ENCODE data around the gene AKNAD1. TPM values are rescaled to one million over a fixed set of nuclear protein-coding genes. Genes with fewer than 3 reads are reported as not detected.
"Not testable (repeated sequence)": the region's sequence is repeated elsewhere in the genome, so short reads cannot be mapped to it uniquely, and the experiment has no call there.

AKNAD1 gene
- total RNA-seq, 1 experiment from 2014 or later, result not detected

DNA sequence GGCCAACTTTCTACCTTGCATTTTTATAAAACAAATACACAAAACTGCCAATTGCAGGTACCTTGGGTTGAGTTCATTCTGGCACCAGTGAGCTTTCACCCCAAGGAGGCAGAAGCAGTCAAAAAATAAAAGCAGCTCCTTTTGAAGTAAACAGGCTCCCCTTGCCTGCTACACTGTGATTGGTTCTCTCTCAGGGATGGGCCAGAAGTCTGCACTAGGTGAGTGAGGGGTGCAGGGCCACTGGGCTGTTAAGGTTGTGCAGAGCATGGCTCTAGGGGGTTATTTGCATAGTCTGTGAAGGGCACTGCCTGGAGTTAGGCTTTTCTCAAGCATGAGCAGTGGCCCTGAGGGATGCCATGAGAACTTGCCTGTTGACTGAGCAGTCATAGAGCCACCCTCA, 39.1 kb downstream of the AKNAD1 start:
- no peaks in the 10 kb centered on the region for H3K9me3 ChIP-seq
- no peaks in the 10 kb centered on the region for H3K36me3 ChIP-seq
- no peaks in the 10 kb centered on the region for H3K27me3 ChIP-seq
- no peak overlapping the region for H3K4me3 ChIP-seq
- no peak for DNase-seq

DNA sequence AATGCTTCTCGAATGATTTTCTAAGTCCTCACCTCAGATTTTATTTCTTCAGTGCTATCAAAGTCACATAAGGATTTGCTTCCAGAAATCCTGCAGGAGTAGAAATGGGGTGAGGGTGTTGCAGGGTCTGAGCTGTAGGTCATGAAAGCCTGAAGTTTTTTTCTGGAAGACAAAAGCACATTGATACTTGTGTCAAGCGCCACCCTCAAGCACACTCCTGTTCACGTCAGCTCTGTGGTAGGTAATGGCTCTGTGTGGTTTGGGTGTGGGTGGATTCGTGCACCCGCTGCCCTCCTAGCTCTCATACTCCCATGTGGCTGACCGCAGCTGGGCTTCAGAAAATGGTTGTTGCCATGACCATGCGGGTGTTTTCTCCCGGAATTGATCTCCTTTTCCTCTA, 39.9 kb downstream of the AKNAD1 start:
- H3K36me3 ChIP-seq, result no peaks in the 10 kb centered on the region
- H3K27me3 ChIP-seq, result no peaks in the 10 kb centered on the region
- peak overlapping the region; percentile 25 for H3K4me3 ChIP-seq
- H3K9me3 ChIP-seq, result no peaks in the 10 kb centered on the region
- peak; percentile 81 for DNase-seq

DNA sequence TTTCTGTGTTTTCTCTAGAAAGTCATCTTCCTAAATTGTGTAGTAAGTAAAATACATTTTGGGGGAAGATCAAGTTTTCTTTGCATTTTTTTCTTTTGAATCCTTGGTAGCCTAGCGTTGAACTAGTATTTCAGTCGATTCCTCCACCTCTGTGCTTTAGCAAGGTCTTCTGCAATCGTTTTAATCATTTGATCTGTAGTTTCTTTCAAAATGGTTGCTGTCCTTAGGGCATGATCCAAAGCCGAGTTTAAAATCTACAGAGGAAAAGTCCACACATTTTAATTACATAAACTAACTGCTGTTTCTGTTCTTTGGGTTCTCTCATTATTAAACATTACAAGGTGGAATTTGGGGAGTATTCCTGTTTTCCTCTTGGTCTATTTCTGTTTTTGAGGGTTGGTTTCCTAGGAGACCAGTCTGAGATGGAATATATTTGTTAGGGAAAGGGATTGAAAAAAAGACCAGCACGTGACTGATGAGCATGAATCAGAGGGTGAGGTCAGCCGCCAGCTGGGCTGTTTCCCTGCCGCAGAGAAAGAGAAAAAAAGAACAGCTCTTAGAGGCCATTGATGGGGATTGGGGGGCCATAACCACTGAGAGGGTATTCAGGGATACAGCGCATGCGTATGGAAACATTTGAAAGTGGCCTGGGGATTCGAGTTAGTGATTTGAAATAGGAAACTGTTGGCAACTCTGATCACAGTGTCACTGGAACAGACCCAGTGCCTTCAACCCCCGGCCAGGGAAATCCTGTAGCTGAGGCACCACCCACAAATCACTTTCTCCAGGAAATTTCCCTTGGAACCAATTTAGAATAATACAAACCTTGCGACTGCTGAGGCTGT, 40.6 kb downstream of the AKNAD1 start:
- no peaks in the 10 kb centered on the region for H3K36me3 ChIP-seq
- DNase-seq, result peak; percentile 93
- no peaks in the 10 kb centered on the region for H3K9me3 ChIP-seq
- H3K4me3 ChIP-seq, result peak overlapping the region; percentile 25
- H3K27me3 ChIP-seq, result no peaks in the 10 kb centered on the region

DNA sequence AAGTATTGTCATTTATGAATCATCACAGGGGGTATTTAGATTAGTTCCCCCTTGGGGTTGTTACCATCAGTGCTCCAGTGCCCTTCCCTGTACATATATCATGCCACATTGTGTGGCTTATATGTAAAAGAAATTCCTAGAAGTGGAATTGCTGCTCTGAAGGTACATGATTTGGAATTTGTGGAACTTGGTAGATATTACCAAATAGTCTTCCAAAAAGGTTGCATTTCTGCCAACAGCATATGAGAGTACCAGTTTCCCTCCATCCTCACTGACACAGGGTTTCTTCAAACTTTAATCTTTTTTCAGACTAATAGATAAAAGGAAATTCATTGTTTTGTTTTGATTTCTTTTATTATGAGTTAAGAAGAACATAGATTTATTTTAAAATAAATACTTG, 41.3 kb downstream of the AKNAD1 start:
- Histone ChIP-seq H3K27me3 (no peaks in the 10 kb centered on the region), H3K9me3 (no peaks in the 10 kb centered on the region), H3K36me3 (no peaks in the 10 kb centered on the region), H3K4me3 (no peak overlapping the region)
- no peak for DNase-seq

DNA sequence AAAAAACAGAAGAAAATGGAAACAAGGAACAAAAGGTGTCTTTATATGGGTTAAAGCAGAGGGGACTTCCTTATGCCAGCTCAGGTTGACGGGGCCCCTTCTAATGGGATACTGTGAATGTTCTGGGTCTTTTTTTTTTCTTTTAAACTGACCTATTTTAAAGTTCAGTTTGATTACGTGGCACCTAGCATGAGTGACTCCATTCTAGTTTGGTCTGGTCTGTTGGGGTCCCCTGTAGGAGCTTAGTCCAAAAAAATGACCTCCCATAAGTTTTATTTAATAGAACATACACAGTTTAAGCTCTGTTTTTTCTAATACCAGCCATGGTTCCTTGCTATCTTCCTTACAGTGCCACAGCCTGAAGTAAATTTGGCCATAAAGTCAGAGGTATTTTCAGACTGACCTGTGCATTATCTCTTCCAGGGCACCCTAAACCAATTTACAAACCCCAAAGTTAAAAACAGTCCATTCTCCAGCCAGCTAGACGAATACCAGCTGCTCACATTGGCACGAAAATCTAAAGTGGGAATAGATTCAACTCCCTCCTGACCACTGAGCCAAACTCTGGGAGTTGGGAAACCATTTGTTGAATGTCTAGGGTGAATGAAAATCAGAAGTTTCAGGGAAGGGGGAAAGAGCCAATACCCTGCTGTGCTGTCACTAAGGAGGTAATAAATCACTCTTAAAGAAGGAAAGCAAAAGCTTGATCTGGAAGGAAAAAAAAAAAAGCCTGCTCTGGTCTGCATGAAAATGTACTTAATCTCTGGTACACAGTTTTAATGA, 42.4 kb downstream of the AKNAD1 start:
- peaks cover 5% of the 10 kb centered on the region for H3K36me3 ChIP-seq
- no peaks in the 10 kb centered on the region for H3K27me3 ChIP-seq
- H3K4me3 ChIP-seq, result no peak overlapping the region
- no peaks in the 10 kb centered on the region for H3K9me3 ChIP-seq
- peak; percentile 59 for DNase-seq

DNA sequence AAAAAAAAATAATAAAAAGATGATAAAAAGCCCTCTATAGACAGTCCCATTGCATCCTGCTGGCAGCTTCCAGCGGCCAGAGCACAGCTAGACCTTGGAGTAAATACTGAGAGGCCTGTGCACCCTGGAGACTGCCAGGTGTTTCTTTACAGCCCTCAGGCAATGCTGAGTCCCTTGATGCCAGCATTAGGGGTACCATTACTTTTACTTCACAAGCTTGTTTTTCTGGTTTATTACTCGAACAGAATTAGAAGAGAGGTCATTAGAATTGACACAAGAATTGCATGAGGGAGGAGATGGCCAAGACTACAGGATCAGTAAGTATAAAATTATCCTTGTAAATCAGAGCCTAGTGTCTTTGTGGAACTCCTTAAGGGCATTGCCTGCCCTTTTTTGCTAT, 43.6 kb downstream of the AKNAD1 start:
- Histone ChIP-seq H3K36me3 (peaks cover 9% of the 10 kb centered on the region), H3K27me3 (no peaks in the 10 kb centered on the region), H3K9me3 (no peaks in the 10 kb centered on the region), H3K4me3 (no peak overlapping the region)
- DNase-seq, result no peak

DNA sequence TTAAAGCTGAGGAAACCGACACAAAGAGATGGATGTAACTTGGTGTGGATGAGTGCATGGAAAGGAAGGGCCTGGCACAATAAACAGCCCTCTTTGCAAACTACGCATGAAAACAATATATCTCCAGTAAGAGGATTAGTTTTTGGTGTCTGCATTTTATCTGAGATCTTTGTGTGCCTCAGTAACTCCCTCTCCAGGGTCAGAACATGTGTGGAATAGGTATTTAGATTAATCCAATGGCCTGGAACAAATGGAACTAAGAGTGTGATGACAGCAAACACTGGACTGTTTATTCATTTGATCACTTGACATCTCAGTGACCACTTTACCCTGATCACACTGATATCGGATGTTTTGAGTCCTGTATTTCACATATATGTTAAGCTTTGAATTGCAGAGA, 45.3 kb downstream of the AKNAD1 start:
- DNase-seq, result no peak
- H3K9me3 ChIP-seq, result no peaks in the 10 kb centered on the region
- H3K36me3 ChIP-seq, result peaks cover 17% of the 10 kb centered on the region
- H3K27me3 ChIP-seq, result no peaks in the 10 kb centered on the region
- H3K4me3 ChIP-seq, result no peak overlapping the region

DNA sequence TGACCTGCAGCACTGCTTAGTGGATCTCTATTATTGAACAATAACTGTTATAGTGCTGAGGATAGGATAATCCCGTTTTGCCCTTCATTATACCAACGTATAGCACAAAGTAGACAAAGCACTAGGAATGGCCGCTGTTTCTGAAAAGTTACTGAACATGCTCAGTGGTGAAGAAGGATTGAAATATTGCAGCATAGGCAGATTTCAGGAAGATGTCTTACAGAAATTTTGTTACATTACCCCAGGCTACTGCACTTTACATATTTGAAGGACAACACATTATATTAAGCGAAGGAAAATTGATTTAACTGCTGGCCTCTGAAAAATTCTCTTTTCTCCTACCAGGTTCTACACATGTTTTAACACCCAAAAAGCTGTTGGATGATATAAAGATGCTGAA, 48.5 kb downstream of the AKNAD1 start:
- H3K27me3 ChIP-seq, result no peaks in the 10 kb centered on the region
- peaks cover 34% of the 10 kb centered on the region for H3K36me3 ChIP-seq

DNA sequence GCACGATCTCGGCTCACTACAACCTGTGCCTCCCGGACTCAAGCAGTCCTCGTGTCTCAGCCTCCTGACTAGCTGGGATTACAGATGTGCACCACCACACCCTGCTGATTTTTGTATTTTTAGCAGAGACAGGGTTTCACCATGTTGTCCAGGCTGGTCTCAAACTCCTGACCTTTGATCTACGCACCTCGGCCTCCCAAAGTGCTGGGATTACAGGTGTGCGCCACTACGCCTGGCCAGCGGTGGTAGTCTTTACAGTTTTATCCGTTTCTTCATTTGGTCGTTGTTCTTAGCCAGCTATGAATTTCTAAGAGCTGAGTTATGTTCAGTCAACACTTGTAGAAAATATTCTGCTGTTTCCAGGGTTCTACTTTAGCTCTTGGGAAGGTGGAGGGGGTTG, 53.3 kb downstream of the AKNAD1 start:
- no peak overlapping the region for H3K4me3 ChIP-seq
- no peaks in the 10 kb centered on the region for H3K9me3 ChIP-seq
- no peaks in the 10 kb centered on the region for H3K27me3 ChIP-seq
- DNase-seq, result no peak
- peaks cover 44% of the 10 kb centered on the region for H3K36me3 ChIP-seq

More for the DNA sequence above, 48.5 kb downstream of the AKNAD1 start:
- Histone ChIP-seq H3K4me3 (no peak overlapping the region), H3K9me3 (no peaks in the 10 kb centered on the region)
- DNase-seq, result no peak

DNA sequence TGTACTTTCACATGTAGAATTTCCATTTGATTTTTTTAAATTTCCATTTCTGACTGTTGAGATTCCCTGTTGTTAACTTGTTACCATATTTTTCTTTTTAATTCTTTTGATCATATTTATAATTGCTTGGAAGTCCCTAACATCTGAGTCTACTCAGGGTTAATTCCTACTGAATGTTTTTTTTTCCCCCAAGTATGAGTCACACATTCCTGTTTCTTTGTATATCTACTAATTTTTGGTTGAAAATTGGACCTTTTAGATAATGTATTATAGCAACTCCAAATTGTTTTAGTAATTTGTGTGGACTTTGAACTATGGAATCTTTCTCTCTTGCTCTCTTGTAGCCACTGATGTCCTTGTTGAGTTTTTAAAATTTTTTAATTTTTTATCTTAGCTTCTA, 55.8 kb downstream of the AKNAD1 start:
- no peak overlapping the region for H3K4me3 ChIP-seq
- DNase-seq, result no peak
- peaks cover 39% of the 10 kb centered on the region for H3K36me3 ChIP-seq
- no peaks in the 10 kb centered on the region for H3K9me3 ChIP-seq
- no peaks in the 10 kb centered on the region for H3K27me3 ChIP-seq

DNA sequence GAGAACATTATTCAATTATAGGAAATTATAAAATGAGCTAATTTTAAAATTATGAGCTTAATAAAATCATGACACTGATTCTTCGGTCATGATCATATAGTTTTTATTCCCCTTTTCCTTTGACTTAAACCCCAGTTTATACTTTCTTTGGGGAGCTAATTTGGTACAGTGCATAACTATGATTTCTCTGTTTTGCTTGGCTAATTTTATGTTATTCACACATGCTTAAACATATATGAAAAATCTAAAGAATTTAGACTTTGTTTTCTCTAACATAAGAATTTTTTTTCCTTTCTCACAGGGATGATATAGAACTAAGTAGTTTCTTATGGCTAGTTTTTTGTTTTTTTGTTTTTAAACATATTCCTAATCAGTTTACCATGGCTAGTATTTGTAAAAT, 57.9 kb downstream of the AKNAD1 start:
- DNase-seq, result no peak
- peaks cover 46% of the 10 kb centered on the region for H3K36me3 ChIP-seq

DNA sequence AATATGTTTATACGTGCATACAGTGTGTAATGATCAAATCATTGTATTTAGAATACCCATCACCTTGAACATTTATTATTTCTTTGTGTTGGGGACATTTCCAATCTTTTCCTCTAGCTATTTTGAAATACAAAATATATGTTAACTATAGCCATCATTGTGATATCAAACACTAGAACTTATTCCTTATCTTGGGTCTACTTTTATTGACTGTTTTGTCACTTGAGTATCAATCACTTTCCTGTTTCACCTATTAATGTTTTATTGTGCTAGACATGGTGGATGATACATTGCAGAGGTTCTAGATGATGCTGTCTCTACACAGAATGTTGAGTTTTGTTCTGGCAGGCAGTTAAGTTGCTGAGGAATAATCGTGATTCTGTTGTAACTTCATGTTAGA, 64.5 kb downstream of the AKNAD1 start:
- H3K9me3 ChIP-seq, result peaks cover 19% of the 10 kb centered on the region
- H3K4me3 ChIP-seq, result no peak overlapping the region
- H3K36me3 ChIP-seq, result peaks cover 52% of the 10 kb centered on the region
- no peaks in the 10 kb centered on the region for H3K27me3 ChIP-seq
- DNase-seq, result no peak

More for the DNA sequence above, 57.9 kb downstream of the AKNAD1 start:
- Histone ChIP-seq H3K27me3 (no peaks in the 10 kb centered on the region), H3K9me3 (no peaks in the 10 kb centered on the region), H3K4me3 (no peak overlapping the region)

DNA sequence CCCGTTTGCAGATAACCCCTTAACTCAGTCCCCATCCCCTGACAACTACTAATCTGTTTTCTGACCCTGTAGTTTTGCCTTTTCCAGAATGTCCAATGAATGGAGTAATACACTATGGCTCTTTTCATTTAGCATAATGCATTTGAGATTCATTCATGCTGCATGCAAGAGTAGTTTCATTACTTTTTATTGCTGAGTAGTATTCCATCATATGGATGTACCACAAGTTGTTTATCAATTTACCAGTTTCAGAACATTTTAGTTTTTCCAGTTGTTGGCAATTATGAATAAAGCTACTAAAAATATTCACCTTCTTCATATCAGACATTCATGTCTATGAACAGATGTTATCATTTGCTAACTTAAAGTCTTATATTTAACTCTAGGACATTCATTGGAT, 65.1 kb downstream of the AKNAD1 start:
- peaks cover 50% of the 10 kb centered on the region for H3K36me3 ChIP-seq
- no peak for DNase-seq
- peaks cover 19% of the 10 kb centered on the region for H3K9me3 ChIP-seq
- H3K27me3 ChIP-seq, result no peaks in the 10 kb centered on the region
- no peak overlapping the region for H3K4me3 ChIP-seq

DNA sequence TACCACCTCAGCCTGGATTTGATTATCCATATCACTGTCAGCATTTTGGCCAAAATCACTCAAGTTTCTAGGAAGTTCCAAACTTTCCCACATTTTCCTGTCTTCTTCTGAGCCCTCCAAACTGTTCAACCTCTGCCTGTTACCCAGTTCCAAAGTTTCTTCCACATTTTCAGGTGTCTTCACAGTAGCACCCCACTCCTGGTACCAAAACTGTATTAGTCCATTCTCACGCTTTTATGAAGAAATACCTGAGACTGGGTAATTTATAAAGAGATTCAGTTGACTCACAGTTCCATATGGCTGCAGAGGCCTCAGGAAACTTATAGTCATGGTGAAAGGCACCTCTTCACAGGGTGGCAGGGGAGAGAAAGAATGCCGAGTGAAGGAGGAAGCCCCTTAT, 71.0 kb downstream of the AKNAD1 start:
- no peak for DNase-seq
- Histone ChIP-seq H3K27me3 (no peaks in the 10 kb centered on the region), H3K9me3 (peaks cover 29% of the 10 kb centered on the region), H3K36me3 (peaks cover 57% of the 10 kb centered on the region), H3K4me3 (no peak overlapping the region)

DNA sequence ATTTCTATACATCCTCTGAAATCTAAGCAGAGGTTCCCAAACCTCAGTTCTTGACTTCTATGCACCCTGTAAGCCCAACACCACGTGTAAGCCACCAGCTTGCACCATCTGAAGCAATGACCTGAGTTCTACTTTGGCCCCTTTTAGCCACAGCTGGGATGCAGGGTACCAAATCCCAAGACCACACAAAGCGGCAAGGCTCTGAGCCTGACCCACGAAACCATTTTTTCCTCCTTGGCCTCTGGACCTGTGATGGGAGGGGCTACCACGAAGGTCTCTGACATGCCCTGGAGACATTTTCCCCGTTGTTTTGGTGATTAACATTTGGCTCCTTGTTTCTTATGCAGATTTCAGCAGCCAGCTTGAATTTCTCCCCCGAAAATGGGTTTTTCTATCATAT, 71.6 kb downstream of the AKNAD1 start:
- Histone ChIP-seq H3K27me3 (no peaks in the 10 kb centered on the region), H3K9me3 (peaks cover 28% of the 10 kb centered on the region), H3K36me3 (peaks cover 56% of the 10 kb centered on the region), H3K4me3 (no peak overlapping the region)
- no peak for DNase-seq

DNA sequence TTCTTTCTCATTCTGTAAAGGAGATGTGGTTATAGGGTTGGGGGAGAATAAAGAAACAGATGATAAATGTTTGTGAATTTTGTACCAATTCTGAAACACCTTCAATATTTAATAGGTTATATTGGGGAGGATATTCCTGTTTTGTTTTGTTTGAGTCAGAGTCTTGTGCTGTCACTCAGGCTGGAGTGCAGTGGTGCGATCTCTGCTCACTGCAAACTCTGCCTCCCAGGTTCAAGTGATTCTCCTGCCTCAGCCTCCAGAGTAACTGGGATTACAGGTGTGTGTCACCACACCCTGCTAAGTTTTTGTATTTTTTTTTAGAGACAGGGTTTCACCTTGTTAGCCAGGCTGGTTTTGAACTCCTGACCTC, 75.3 kb downstream of the AKNAD1 start:
- not testable (repeated sequence) for H3K27me3 ChIP-seq, DNase-seq, H3K4me3 ChIP-seq
- Histone ChIP-seq H3K9me3 (peaks cover 28% of the 10 kb centered on the region), H3K36me3 (peaks cover 76% of the 10 kb centered on the region)

DNA sequence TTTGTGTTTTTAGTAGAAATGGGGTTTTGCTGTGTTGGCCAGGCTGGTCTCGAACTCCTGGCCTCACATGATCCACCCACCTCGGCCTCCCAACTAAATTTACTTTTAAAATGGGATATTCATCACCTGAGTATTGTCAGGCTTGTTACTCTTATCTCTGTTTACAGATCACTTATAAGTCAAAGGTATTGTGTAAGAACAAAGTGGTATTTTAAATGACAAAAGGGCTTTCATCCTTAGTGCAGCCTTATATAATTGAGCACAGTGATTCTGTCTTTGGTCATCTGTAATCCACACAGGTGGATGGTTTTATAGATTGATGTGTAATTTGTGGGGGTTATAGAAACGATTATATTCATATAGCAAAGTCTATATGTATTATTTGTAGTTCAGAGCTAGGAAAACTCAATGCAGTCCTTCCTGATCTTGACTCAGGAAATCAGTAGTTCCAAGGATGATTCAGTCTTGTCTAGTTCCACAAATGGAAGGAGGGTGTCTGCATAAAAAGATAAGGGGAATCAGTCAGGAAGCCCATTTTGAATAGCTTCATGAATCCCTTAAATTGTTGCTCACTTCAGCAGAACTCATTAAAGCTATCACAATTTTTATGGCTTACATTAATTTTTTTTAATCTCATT, 75.8 kb downstream of the AKNAD1 start:
- Histone ChIP-seq H3K36me3 (peaks cover 76% of the 10 kb centered on the region), H3K4me3 (no peak overlapping the region), H3K9me3 (peaks cover 24% of the 10 kb centered on the region), H3K27me3 (no peaks in the 10 kb centered on the region)
- DNase-seq, result no peak

All from MG63 (cell line).